Measurements from ENCODE around the gene JMJD1C.

Gene JMJD1C

GRCh38 chr10:63132651-63133055, 333.1 kb downstream of the JMJD1C start:
- no peak for DNase-seq (ENCODE audit: low read depth)

GRCh38 chr10:63129888-63130287, 335.9 kb downstream of the JMJD1C start:
- DNase-seq (ENCODE audit: low read depth), result no peak

- no peak for DNase-seq (ENCODE audit: low read depth)
These were observed 337.3 kb downstream of the JMJD1C start for GRCh38 chr10:63128443-63128842.

GRCh38 chr10:63125459-63125858, 340.3 kb downstream of the JMJD1C start:
- DNase-seq (ENCODE audit: low read depth), result no peak

- no peak for DNase-seq (ENCODE audit: low read depth)
These were observed 341.9 kb downstream of the JMJD1C start for GRCh38 chr10:63123727-63124362.

- no peak for DNase-seq (ENCODE audit: low read depth)
These were observed 345.2 kb downstream of the JMJD1C start for GRCh38 chr10:63120554-63120953.

- DNase-seq (ENCODE audit: low read depth), result no peak
These were observed 346.7 kb downstream of the JMJD1C start for GRCh38 chr10:63119041-63119440.
